Measurements from ENCODE around the gene GCNT2. TPM values are rescaled to one million over a fixed set of nuclear protein-coding genes. Genes with fewer than 3 reads are reported as not detected.
"Not testable (repeated sequence)": the region's sequence is repeated elsewhere in the genome, so short reads cannot be mapped to it uniquely, and the experiment has no call there.

GCNT2 gene
- total RNA-seq, 1 donor = 6.8 TPM

- Histone ChIP-seq H3K9me3 (ENCODE audit: low read depth, low read length) (no peaks in the 10 kb centered on the region), H3K4me1 (ENCODE audit: insufficient read depth, low read length) (peaks cover 26% of the 10 kb centered on the region), H3K4me3 (ENCODE audit: low read length) (no peak overlapping the region), H3K27me3 (ENCODE audit: insufficient read depth, low read length) (no peaks in the 10 kb centered on the region)
These were observed 70.4 kb downstream of the GCNT2 start for GRCh38 chr6:10591422-10592160.

DNA sequence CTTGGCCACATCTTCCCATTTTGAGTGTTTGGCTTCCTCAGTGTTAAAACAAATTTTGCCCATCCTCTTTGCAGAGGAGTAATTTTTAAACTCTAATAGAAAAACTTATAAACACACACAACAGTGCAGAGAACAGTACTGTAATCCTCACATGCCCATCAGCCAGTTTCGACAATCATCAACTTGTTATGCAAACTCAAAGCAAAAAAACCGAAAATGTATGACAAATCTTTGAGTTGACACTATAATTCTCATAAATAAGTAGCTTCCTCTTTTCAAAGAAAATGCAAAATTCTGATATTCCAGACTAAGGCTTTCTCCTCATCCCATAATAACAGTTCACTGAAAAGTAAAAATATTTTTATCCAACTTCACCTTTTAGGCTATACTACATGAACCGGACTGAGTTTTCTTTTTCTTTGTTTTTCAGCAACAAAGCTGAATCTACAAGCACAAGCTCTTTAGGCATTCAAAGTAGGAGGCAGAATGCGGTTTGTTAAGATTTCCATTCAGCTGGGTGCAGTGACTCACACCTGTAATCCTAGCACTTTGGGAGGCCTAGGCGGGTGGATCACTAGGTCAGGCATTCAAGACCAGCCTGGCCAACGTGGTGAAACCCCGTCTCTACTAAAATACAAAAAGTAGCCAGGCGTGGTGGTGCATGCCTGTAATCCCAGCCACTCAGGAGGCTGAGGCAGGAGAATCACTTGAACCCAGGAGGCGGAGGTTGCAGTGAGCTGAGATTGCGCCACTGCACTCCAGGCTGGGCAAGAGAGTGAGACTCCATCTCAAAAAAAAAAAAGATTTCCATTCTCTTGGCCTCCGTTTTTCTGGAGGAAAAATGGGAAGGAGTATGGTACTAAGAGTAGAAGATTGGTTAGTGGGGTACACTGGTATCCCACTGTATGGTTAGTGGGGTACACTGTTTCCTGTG lies 74.8 kb downstream of the GCNT2 start:
- Histone ChIP-seq H3K9me3 (ENCODE audit: low read depth, low read length) (no peaks in the 10 kb centered on the region), H3K27me3 (ENCODE audit: insufficient read depth, low read length) (no peaks in the 10 kb centered on the region), H3K4me3 (ENCODE audit: low read length) (no peak overlapping the region), H3K4me1 (ENCODE audit: insufficient read depth, low read length) (peaks cover 50% of the 10 kb centered on the region)

- H3K4me1 ChIP-seq (ENCODE audit: insufficient read depth, low read length) = peaks cover 50% of the 10 kb centered on the region
- H3K27me3 ChIP-seq (ENCODE audit: insufficient read depth, low read length) = no peaks in the 10 kb centered on the region
- H3K4me3 ChIP-seq (ENCODE audit: low read length) = no peak overlapping the region
- no peaks in the 10 kb centered on the region for H3K9me3 ChIP-seq (ENCODE audit: low read depth, low read length)
These were observed 76.4 kb downstream of the GCNT2 start for GRCh38 chr6:10597499-10598001.

DNA sequence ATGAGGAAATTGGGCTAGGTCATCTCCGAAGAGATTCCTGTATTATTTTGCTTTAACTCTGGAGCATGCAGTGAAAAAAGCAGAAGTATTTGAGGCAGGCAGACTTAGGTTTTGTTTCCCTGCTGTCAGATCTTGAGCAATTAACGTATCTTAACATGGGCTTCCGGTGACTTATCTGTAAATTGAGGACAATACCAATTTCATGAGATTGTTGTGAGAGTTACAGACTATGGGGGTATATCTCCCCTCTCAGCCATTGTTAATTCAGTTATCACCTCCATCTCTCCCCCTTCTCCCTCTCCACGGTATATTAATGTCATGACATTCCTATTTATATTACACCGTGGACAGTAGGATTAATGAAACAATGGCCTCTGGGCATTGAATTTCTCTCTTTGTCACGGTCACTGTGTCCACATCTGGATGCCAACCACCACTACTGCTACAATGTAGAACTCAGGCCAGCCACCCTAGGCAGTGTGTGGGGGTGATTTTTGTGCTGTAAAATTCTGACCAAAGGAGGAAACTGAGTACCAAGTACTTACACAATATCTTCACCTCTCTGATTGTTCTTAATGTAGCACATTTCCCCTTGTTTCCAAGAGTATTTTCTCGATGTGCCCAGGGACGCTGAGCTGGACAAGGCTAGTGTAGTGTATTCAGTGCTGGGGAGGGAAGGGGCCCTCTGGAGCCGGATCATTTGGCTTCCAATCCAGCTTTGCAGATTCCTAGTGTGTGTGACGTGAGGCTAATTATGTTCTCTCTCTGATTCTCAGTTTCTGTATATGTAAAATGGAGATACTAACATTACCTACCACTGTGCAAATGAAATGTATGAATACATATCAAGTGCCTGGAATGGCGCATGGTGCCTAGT lies 77.2 kb downstream of the GCNT2 start:
- H3K9me3 ChIP-seq (ENCODE audit: low read depth, low read length) = no peaks in the 10 kb centered on the region
- H3K4me3 ChIP-seq (ENCODE audit: low read length) = no peak overlapping the region
- peaks cover 50% of the 10 kb centered on the region for H3K4me1 ChIP-seq (ENCODE audit: insufficient read depth, low read length)
- no peaks in the 10 kb centered on the region for H3K27me3 ChIP-seq (ENCODE audit: insufficient read depth, low read length)

- Histone ChIP-seq H3K4me3 (ENCODE audit: low read length) (no peak overlapping the region), H3K9me3 (ENCODE audit: low read depth, low read length) (no peaks in the 10 kb centered on the region), H3K27me3 (ENCODE audit: insufficient read depth, low read length) (no peaks in the 10 kb centered on the region), H3K4me1 (ENCODE audit: insufficient read depth, low read length) (peaks cover 50% of the 10 kb centered on the region)
These were observed 77.9 kb downstream of the GCNT2 start for GRCh38 chr6:10599046-10599445.

- H3K4me3 ChIP-seq (ENCODE audit: low read length); H3K27me3 ChIP-seq (ENCODE audit: insufficient read depth, low read length); H3K9me3 ChIP-seq (ENCODE audit: low read depth, low read length): not testable (repeated sequence)
- H3K4me1 ChIP-seq (ENCODE audit: insufficient read depth, low read length) = peaks cover 38% of the 10 kb centered on the region
These were observed 79.5 kb downstream of the GCNT2 start for GRCh38 chr6:10600681-10601080.

- Histone ChIP-seq H3K4me1 (ENCODE audit: insufficient read depth, low read length) (peaks cover 14% of the 10 kb centered on the region), H3K9me3 (ENCODE audit: low read depth, low read length) (no peaks in the 10 kb centered on the region), H3K4me3 (ENCODE audit: low read length) (no peak overlapping the region), H3K27me3 (ENCODE audit: insufficient read depth, low read length) (no peaks in the 10 kb centered on the region)
These were observed 82.1 kb downstream of the GCNT2 start for GRCh38 chr6:10603219-10603618.

- Histone ChIP-seq H3K27me3 (ENCODE audit: insufficient read depth, low read length) (no peaks in the 10 kb centered on the region), H3K9me3 (ENCODE audit: low read depth, low read length) (no peaks in the 10 kb centered on the region), H3K4me1 (ENCODE audit: insufficient read depth, low read length) (no peaks in the 10 kb centered on the region), H3K4me3 (ENCODE audit: low read length) (no peak overlapping the region)
These were observed 87.9 kb downstream of the GCNT2 start for GRCh38 chr6:10609038-10609437.

GRCh38 chr6:10610289-10610688 lies 89.1 kb downstream of the GCNT2 start:
- H3K9me3 ChIP-seq (ENCODE audit: low read depth, low read length) = no peaks in the 10 kb centered on the region
- H3K4me1 ChIP-seq (ENCODE audit: insufficient read depth, low read length) = no peaks in the 10 kb centered on the region
- H3K4me3 ChIP-seq (ENCODE audit: low read length) = no peak overlapping the region
- no peaks in the 10 kb centered on the region for H3K27me3 ChIP-seq (ENCODE audit: insufficient read depth, low read length)

DNA sequence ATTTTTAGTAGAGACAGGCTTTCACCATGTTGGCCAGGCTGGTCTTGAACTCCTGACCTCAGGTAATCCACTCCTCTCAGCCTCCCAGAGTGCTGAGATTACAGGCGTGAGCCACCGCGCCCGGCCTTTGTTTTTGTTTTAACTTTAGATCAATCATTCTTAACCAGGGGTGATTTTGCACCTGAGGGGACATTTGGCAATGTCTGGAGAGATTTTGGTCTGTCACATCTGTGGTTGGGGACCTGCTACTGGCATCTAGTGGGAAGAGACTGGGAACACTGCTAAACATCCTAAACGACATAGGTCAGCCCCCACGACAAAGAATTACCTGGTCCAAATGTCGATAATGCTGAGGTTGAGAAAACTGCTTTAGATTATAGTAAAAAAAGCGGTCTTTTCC lies 91.0 kb downstream of the GCNT2 start:
- no peaks in the 10 kb centered on the region for H3K9me3 ChIP-seq (ENCODE audit: low read depth, low read length)
- no peaks in the 10 kb centered on the region for H3K27me3 ChIP-seq (ENCODE audit: insufficient read depth, low read length)
- no peak overlapping the region for H3K4me3 ChIP-seq (ENCODE audit: low read length)
- no peaks in the 10 kb centered on the region for H3K4me1 ChIP-seq (ENCODE audit: insufficient read depth, low read length)

- H3K4me1 ChIP-seq (ENCODE audit: insufficient read depth, low read length) = no peaks in the 10 kb centered on the region
- no peaks in the 10 kb centered on the region for H3K27me3 ChIP-seq (ENCODE audit: insufficient read depth, low read length)
- H3K4me3 ChIP-seq (ENCODE audit: low read length) = no peak overlapping the region
- H3K9me3 ChIP-seq (ENCODE audit: low read depth, low read length) = no peaks in the 10 kb centered on the region
These were observed 91.9 kb downstream of the GCNT2 start for GRCh38 chr6:10613077-10613476.

GRCh38 chr6:10613723-10614122 lies 92.6 kb downstream of the GCNT2 start:
- no peaks in the 10 kb centered on the region for H3K9me3 ChIP-seq (ENCODE audit: low read depth, low read length)
- no peaks in the 10 kb centered on the region for H3K4me1 ChIP-seq (ENCODE audit: insufficient read depth, low read length)
- no peaks in the 10 kb centered on the region for H3K27me3 ChIP-seq (ENCODE audit: insufficient read depth, low read length)
- no peak overlapping the region for H3K4me3 ChIP-seq (ENCODE audit: low read length)

DNA sequence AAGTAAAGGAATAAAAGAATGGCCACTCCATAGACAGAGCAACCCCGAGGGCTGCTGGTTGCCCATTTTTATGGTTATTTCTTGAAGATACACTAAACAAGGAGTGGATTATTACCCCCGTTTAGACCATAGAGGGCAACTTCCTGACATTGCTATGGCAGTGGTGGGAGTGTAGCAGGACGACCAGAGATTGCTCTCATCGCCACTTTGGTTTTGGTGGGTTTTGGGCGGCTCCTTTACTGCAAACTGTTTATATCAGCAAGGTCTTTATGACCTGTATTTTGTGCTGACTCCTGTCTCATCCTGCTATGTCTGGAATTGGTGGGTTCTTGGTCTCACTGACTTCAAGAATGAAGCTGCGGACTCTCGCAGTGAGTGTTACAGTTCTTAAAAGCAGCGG lies 94.5 kb downstream of the GCNT2 start:
- no peak overlapping the region for H3K4me3 ChIP-seq (ENCODE audit: low read length)
- no peaks in the 10 kb centered on the region for H3K9me3 ChIP-seq (ENCODE audit: low read depth, low read length)
- no peaks in the 10 kb centered on the region for H3K4me1 ChIP-seq (ENCODE audit: insufficient read depth, low read length)
- H3K27me3 ChIP-seq (ENCODE audit: insufficient read depth, low read length) = no peaks in the 10 kb centered on the region

DNA sequence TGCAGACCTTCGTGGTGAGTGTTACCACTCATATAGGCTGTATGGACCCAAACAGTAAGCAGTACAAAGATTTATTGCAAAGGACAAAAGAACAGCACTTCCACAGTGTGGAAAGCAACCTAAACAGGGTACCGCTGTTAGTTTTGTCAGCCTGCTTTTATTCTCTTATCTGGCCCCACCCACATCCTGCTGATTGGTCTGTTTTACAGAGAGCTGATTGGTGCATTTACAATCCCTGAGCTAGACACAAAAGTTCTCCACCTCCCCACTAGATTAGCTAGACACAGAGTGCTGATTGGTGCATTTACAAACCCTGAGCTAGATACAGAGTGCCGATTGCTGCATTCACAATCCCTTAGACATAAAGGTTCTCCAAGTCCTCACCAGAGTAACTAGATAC lies 95.1 kb downstream of the GCNT2 start:
- H3K9me3 ChIP-seq (ENCODE audit: low read depth, low read length); H3K4me3 ChIP-seq (ENCODE audit: low read length); H3K27me3 ChIP-seq (ENCODE audit: insufficient read depth, low read length); H3K4me1 ChIP-seq (ENCODE audit: insufficient read depth, low read length): not testable (repeated sequence)

Measured in mononuclear cell (primary cell).